Measurements from ENCODE around the gene CYP8B1. TPM values are rescaled to one million over a fixed set of nuclear protein-coding genes. Genes with fewer than 3 reads are reported as not detected.

CYP8B1 gene
- total RNA-seq, 1 experiment from 2014 or later = not detected

DNA sequence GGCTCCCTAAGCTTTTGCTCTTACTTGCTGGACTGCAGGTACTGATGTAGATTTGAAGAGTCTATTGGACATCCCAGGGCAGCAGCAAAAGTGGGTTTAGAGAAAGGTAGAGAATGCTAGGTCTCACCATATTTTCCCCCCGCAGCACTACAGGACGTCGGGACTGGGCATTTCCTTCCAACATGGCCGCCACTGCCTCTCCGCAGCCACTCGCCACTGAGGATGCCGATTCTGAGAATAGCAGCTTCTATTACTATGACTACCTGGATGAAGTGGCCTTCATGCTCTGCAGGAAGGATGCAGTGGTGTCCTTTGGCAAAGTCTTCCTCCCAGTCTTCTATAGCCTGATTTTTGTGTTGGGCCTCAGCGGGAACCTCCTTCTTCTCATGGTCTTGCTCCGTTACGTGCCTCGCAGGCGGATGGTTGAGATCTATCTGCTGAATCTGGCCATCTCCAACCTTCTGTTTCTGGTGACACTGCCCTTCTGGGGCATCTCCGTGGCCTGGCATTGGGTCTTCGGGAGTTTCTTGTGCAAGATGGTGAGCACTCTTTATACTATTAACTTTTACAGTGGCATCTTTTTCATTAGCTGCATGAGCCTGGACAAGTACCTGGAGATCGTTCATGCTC, 11.2 kb downstream of the CYP8B1 start:
- TF ChIP-seq EZH2 (IDR thresholded peaks at IDR 0.05; ENCODE audit: low read depth) = no peak
- TF ChIP-seq, protein P1, sequence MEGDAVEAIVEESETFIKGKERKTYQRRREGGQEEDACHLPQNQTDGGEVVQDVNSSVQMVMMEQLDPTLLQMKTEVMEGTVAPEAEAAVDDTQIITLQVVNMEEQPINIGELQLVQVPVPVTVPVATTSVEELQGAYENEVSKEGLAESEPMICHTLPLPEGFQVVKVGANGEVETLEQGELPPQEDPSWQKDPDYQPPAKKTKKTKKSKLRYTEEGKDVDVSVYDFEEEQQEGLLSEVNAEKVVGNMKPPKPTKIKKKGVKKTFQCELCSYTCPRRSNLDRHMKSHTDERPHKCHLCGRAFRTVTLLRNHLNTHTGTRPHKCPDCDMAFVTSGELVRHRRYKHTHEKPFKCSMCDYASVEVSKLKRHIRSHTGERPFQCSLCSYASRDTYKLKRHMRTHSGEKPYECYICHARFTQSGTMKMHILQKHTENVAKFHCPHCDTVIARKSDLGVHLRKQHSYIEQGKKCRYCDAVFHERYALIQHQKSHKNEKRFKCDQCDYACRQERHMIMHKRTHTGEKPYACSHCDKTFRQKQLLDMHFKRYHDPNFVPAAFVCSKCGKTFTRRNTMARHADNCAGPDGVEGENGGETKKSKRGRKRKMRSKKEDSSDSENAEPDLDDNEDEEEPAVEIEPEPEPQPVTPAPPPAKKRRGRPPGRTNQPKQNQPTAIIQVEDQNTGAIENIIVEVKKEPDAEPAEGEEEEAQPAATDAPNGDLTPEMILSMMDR (conservative IDR thresholded peaks at IDR 0.05) = no peak
- Histone ChIP-seq H3K36me3 (ENCODE audit: low read depth) (no peaks in the 10 kb centered on the region), H4K20me1 (ENCODE audit: insufficient read depth) (no peaks in the 10 kb centered on the region), H3K4me1 (replicated peaks; ENCODE audit: insufficient read depth) (no peaks in the 10 kb centered on the region), H2AFZ (no peak overlapping the region), H3K4me3 (no peak overlapping the region), H3K9me3 (ENCODE audit: insufficient read depth, low read depth) (no peaks in the 10 kb centered on the region), H3F3A (ENCODE audit: insufficient read depth, low read depth) (no peaks in the 10 kb centered on the region), H3K27ac (no peak overlapping the region), H3K27me3 (ENCODE audit: insufficient read depth, low read depth) (no peaks in the 10 kb centered on the region), H3K4me2 (no peak overlapping the region), H3K79me2 (ENCODE audit: low read depth) (no peaks in the 10 kb centered on the region), H3K9me2 (ENCODE audit: insufficient read depth) (no peaks in the 10 kb centered on the region)
- intact Hi-C loops (cut with micrococcal nuclease; ENCODE audit: unreplicated experiment) = no loop called here
- ChIA-PET CTCF (interaction anchor here (0.5 kb wide), 1 partner anchor 38 kb away, joined by 4 read pairs; no protein-coding TSS in a partner anchor), POLR2A (ENCODE audit: unreplicated experiment) (no interaction called here)
- no TSS peak for BruUV-seq (replicated peaks)
- no peak for DNase-seq

DNA sequence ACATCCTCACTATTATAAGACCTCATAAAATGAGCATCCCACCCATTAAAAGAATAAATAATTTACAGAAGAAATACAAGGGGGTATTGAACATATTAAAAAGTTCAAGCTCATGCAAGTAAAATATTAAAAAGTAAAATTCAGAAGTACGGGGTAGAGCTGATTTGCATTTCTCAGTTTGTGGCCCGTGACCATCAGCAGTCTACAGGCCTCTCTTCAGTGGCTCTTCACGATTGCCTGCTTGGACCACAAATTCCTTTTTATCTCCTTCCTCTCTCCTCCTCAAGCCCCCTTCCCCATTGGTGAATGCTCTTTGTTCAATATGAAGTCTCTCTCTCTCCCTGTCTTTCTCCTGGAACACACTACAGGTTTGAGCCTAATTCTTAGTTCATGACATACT, 19.1 kb downstream of the CYP8B1 start:
- TF ChIP-seq, protein P1 (conservative IDR thresholded peaks at IDR 0.05) = no peak
- no peak for TF ChIP-seq EZH2 (IDR thresholded peaks at IDR 0.05; ENCODE audit: low read depth)
- POLR2A ChIA-PET (ENCODE audit: unreplicated experiment) = no interaction called here
- CTCF ChIA-PET = no interaction called here

DNA sequence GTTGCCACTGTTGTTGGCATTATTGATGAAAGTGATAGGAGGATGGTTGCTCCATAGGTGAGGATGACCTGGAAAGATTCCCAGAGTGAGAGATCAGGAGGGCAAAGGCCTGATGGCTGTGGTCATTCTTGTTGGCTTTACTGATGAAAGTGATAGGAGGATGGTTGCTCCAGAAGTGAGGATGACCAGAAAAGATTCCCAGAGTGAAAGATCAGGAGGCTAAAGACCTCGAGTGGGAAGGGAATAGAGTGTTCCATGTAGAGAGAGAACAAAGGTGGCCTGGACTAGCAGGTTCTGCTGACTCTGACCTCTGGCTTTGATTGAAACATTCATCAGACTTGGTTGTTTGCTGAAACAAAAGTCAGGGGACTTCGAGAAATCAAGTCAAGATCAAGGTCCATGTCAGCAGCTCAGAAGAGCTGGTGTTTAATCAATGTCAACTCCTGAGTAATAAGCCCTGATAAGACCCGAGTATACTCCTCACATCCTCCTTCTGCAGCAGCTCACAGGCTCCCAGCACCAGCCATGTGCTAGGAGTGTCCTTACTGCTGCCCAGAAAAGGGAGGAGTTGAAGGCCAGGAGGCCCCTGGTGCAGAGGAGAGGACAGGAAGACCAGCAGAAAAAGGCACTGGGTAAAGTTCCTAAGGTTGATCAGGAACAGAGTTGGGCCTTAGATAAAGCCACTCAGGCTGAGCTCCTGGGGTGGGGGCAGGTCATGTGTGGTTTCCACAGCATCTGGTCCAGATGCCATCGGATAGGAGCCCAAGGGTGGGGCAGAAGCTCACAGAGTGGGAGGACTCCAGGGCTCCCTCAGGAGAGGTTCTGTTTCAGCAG, 19.9 kb downstream of the CYP8B1 start:
- CTCF ChIA-PET = no interaction called here
- Histone ChIP-seq H3K79me2 (ENCODE audit: low read depth) (no peaks in the 10 kb centered on the region), H3K27ac (no peak overlapping the region), H2AFZ (no peak overlapping the region), H3K9me2 (ENCODE audit: insufficient read depth) (no peaks in the 10 kb centered on the region), H3K4me1 (replicated peaks; ENCODE audit: insufficient read depth) (no peaks in the 10 kb centered on the region), H3F3A (ENCODE audit: insufficient read depth, low read depth) (no peaks in the 10 kb centered on the region), H4K20me1 (ENCODE audit: insufficient read depth) (no peaks in the 10 kb centered on the region), H3K4me2 (no peak overlapping the region), H3K4me3 (no peak overlapping the region), H3K27me3 (ENCODE audit: insufficient read depth, low read depth) (no peaks in the 10 kb centered on the region), H3K36me3 (ENCODE audit: low read depth) (no peaks in the 10 kb centered on the region), H3K9me3 (ENCODE audit: insufficient read depth, low read depth) (no peaks in the 10 kb centered on the region)
- TF ChIP-seq, protein P1 (conservative IDR thresholded peaks at IDR 0.05) = no peak
- no peak for TF ChIP-seq EZH2 (IDR thresholded peaks at IDR 0.05; ENCODE audit: low read depth)
- no TSS peak for BruUV-seq (replicated peaks)
- intact Hi-C loops (cut with micrococcal nuclease; ENCODE audit: unreplicated experiment) = no loop called here
- DNase-seq = no peak
- POLR2A ChIA-PET (ENCODE audit: unreplicated experiment) = no interaction called here

More for the DNA sequence above, 19.1 kb downstream of the CYP8B1 start:
- Histone ChIP-seq H3K79me2 (ENCODE audit: low read depth) (no peaks in the 10 kb centered on the region), H4K20me1 (ENCODE audit: insufficient read depth) (no peaks in the 10 kb centered on the region), H2AFZ (no peak overlapping the region), H3K9me2 (ENCODE audit: insufficient read depth) (no peaks in the 10 kb centered on the region), H3K4me3 (no peak overlapping the region), H3K4me2 (no peak overlapping the region), H3F3A (ENCODE audit: insufficient read depth, low read depth) (no peaks in the 10 kb centered on the region), H3K4me1 (replicated peaks; ENCODE audit: insufficient read depth) (no peaks in the 10 kb centered on the region), H3K27me3 (ENCODE audit: insufficient read depth, low read depth) (no peaks in the 10 kb centered on the region), H3K36me3 (ENCODE audit: low read depth) (no peaks in the 10 kb centered on the region), H3K9me3 (ENCODE audit: insufficient read depth, low read depth) (no peaks in the 10 kb centered on the region), H3K27ac (no peak overlapping the region)
- DNase-seq = no peak
- intact Hi-C loops (cut with micrococcal nuclease; ENCODE audit: unreplicated experiment) = no loop called here
- BruUV-seq (replicated peaks) = no TSS peak

All from PC-9 (cell line).